Skeletal muscle tissue (tissue), 4 donors: ENCODE results near the gene ISOC2. TPM values are rescaled to one million over a fixed set of nuclear protein-coding genes. Genes with fewer than 3 reads are reported as not detected.
"Not testable (repeated sequence)": the region's sequence is repeated elsewhere in the genome, so short reads cannot be mapped to it uniquely, and the experiment has no call there.

Experiments used
- H3K27ac ChIP-seq: one replicate; pipeline ENCODE4 v1.7.0; 2013; ENCODE audit warnings: mild to moderate bottlenecking, low read depth, low read length, inconsistent platforms
- H3K27me3 ChIP-seq, 3 donors: one replicate each; pipeline ENCODE4 v1.7.0; 2013; ENCODE audit warnings: low read length in 3 of 3; ENCODE audit not compliant: control insufficient read depth in 3 of 3, insufficient read depth in 3 of 3
- H3K36me3 ChIP-seq, 3 donors: one replicate each; pipeline ENCODE4 v1.7.0; 2013; ENCODE audit warnings: low read length in 3 of 3; ENCODE audit not compliant: control insufficient read depth in 3 of 3, insufficient read depth in 3 of 3
- H3K4me1 ChIP-seq, 3 donors: one replicate each; pipeline ENCODE4 v1.7.0; 2013; ENCODE audit warnings: low read length in 3 of 3, mild to moderate bottlenecking in 3 of 3; ENCODE audit not compliant: control insufficient read depth in 3 of 3, insufficient read depth in 3 of 3
- H3K4me3 ChIP-seq, 3 donors: one replicate each; pipeline ENCODE4 v1.7.0; 2013; ENCODE audit warnings: low read length in 3 of 3
- H3K9ac ChIP-seq, 3 donors: one replicate each; pipeline ENCODE4 v1.7.0; 2013; ENCODE audit warnings: low read length in 3 of 3, mild to moderate bottlenecking in 3 of 3, moderate library complexity in 2 of 3, low read depth in 1 of 3
- H3K9me3 ChIP-seq, 3 donors: one replicate each; pipeline ENCODE4 v1.7.0; 2013; ENCODE audit warnings: low read length in 3 of 3; ENCODE audit not compliant: control insufficient read depth in 3 of 3
- total RNA-seq: library from RNA; depleted of rRNA; stranded (reverse); fragments of >200 nt; gene quantifications from one replicate; pipeline ENCODE4 v1.2.3, GENCODE V29; 2014
- donor health status: Osteomylitis.

Gene ISOC2
- total RNA-seq, 1 donor from 2014 or later: 25.1 TPM

DNA sequence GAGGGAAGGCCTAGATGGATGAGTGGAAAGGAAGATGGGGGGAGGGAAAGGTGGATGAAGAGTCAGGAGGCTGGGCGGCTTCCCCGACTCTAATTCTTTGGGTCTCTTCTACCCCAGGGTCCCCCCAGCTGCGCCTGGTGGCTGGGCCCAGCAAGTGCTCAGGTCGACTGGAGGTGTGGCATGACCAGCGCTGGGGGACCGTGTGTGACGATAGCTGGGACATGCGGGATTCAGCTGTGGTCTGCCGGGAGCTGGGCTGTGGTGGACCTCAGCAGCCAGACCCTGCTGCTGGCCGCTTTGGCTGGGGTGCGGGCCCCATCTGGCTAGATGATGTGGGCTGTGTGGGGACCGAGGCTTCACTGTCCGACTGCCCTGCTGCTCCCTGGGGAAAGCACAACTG is 36.3 kb upstream of the ISOC2 start:
- H3K27me3 ChIP-seq: peaks cover 2 to 14% (median 7%) of the 10 kb centered on the region in 3 donors
- peaks cover 0 to 11% (median 0%) of the 10 kb centered on the region in 3 donors for H3K36me3 ChIP-seq
- peaks cover 6 to 10% (median 7%) of the 10 kb centered on the region in 3 donors for H3K4me1 ChIP-seq
- no peak overlapping the region for H3K4me3 ChIP-seq
- no peak overlapping the region for H3K27ac ChIP-seq
- no peaks in the 10 kb centered on the region for H3K9me3 ChIP-seq
- no peak overlapping the region for H3K9ac ChIP-seq

DNA sequence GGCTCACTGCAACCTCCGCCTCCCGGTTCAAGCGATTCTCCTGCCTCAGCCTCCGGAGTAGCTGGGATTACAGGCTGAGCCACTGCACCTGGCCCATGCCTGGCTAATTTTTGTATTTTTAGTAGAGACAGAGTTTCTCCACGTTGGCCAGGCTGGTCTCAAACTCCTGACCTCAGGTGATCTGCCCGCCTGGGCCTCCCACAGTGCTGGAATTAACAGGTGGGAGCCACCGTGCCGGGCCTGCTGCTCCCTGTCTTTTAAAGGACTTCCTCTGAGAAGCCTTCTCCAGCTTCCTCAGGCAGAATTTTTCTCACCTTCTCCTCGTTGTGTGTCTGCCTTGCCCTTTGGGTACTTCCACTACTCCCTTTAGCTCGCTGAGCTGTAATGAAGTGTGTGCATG is 35.4 kb upstream of the ISOC2 start:
- H3K9me3 ChIP-seq, H3K9ac ChIP-seq, H3K27ac ChIP-seq, H3K4me3 ChIP-seq: not testable (repeated sequence)
- Histone ChIP-seq H3K36me3 (peaks cover 0 to 11% (median 0%) of the 10 kb centered on the region in 3 donors), H3K4me1 (peaks cover 6 to 10% (median 7%) of the 10 kb centered on the region in 3 donors), H3K27me3 (peaks cover 2 to 20% (median 13%) of the 10 kb centered on the region in 3 donors)

DNA sequence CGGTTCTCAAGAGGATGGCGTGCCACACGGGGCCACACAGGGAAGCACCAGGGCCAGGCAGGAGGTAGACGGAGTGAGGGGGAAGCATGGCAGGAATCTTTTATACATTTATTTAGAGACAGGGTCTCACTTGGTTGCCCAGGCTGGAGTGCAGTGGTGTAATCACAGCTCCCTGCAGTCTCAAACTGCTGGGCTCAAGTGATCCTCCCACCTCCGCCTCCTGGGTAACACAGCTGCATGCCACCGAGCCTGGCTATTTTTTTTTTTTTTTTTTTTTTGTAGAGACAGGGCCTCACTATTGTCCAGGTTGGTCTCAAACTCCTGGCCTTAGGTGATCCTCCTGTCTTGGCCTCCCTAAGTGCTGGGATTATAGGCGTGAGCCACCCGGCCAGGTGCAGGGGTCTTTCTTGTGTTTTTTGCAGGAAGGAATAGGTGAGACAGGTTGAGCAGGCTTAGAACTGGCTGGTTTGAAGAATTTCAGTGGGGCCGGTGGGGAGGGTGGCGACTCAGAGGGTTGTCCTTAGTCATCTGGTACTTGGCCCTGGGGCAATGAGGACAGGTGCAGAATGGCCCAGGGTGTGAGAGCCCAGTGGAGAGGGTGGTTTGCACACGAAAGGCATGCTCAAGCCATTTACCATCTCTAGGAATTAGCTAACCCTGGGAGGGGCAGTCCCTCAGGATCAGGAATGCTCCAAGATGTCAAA is 34.4 kb upstream of the ISOC2 start:
- H3K36me3 ChIP-seq: peaks cover 0 to 7% (median 0%) of the 10 kb centered on the region in 3 donors
- H3K9me3 ChIP-seq: no peaks in the 10 kb centered on the region
- H3K4me3 ChIP-seq: no peak overlapping the region
- no peak overlapping the region for H3K9ac ChIP-seq
- H3K4me1 ChIP-seq: peaks cover 6 to 10% (median 7%) of the 10 kb centered on the region in 3 donors
- no peak overlapping the region for H3K27ac ChIP-seq
- peaks cover 2 to 27% (median 23%) of the 10 kb centered on the region in 3 donors for H3K27me3 ChIP-seq

DNA sequence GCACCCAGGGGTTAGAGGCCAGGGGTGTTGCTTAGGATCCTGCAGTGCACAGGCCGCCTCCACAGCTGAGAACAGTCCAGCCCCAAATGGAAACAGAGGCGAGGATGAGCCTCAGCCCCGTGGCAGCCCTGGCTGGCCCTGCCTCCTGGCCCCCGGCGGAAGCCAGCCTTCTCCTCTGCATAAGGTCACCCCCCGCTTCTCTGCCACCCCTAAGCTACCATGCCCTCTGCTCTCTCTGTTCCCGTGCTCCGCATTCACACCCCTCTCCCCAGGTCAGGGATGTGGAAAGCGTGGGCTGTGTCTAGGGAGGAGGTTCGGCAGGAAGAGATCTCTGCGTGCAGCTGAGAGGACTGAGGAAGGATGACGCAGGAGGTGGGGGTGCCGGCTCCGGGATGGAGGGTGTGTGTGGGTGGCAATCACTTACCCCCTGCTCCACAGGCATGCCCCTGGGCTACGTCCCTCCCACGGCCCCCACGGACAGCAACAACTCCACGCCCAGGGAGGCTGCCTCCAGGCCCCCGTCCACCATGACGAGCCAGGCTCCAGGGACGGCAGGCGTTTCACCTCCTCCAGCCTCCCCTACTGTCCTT is 32.8 kb upstream of the ISOC2 start:
- Histone ChIP-seq H3K4me1 (peaks cover 6 to 13% (median 8%) of the 10 kb centered on the region in 3 donors), H3K9ac (peak overlapping the region in 2 of 3 donors; percentile 50 to 57), H3K36me3 (no peaks in the 10 kb centered on the region), H3K9me3 (no peaks in the 10 kb centered on the region), H3K27me3 (peaks cover 7 to 32% (median 24%) of the 10 kb centered on the region in 3 donors), H3K4me3 (peak overlapping the region; percentile 50 to 62 (median 54)), H3K27ac (peak overlapping the region; percentile 66)

DNA sequence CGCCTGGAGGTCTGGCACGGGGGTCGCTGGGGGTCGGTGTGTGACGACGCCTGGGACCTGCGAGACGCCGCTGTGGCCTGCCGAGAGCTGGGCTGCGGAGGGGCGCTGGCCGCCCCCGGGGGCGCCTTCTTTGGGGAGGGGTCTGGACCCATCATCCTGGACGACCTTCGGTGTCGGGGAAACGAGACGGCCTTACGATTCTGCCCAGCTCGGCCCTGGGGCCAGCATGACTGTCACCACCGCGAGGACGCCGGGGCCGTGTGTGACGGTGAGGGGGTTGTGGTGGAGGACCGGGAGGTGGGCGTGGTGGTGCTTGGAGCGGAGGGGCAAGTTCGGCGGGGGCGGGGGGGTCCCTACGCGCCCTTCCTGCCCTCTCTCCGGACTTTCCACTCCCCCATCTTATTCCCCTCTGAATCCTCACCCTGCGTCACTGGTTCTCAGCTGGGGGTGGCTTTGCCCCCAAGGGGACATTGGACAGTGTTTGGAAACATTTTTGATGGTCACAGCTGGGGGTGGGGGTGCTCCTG is 32.3 kb upstream of the ISOC2 start:
- Histone ChIP-seq H3K36me3 (no peaks in the 10 kb centered on the region), H3K27ac (peak overlapping the region; percentile 68), H3K9me3 (no peaks in the 10 kb centered on the region), H3K27me3 (peaks cover 9 to 33% (median 24%) of the 10 kb centered on the region in 3 donors), H3K9ac (peak overlapping the region in 2 of 3 donors; percentile 32 to 60), H3K4me1 (peaks cover 6 to 13% (median 9%) of the 10 kb centered on the region in 3 donors), H3K4me3 (peak overlapping the region in 2 of 3 donors; percentile 50 to 62)

DNA sequence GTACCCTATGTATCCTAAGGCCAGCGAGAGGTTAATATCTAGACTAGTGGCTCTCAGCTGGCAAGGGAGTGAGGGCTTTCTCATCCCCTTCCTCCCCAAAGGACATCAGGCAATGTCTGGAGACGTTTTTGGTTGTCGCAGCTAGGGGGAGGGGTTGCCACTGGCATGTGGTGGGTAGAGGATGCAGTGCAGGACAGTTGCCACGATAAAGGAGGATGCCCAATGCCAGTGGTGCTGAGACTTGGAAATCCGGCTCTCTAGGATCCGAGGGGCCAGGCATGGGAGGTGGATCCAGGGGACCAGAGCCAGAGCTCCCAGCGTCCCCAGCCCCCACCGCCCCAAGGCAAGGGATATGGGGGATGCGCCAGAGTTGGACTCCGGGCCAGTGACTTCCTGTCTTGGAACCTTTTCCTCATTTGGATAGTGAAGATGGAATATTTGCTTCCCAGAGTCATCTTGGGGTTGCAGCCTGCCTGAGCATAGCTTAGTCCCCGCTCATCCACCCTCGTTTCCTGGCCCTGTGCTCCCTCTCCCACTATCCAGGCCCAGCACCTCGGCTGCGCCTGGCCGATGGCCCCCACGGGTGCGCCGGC is 31.7 kb upstream of the ISOC2 start:
- Histone ChIP-seq H3K27ac (peak overlapping the region; percentile 68), H3K4me1 (peaks cover 6 to 13% (median 12%) of the 10 kb centered on the region in 3 donors)

DNA sequence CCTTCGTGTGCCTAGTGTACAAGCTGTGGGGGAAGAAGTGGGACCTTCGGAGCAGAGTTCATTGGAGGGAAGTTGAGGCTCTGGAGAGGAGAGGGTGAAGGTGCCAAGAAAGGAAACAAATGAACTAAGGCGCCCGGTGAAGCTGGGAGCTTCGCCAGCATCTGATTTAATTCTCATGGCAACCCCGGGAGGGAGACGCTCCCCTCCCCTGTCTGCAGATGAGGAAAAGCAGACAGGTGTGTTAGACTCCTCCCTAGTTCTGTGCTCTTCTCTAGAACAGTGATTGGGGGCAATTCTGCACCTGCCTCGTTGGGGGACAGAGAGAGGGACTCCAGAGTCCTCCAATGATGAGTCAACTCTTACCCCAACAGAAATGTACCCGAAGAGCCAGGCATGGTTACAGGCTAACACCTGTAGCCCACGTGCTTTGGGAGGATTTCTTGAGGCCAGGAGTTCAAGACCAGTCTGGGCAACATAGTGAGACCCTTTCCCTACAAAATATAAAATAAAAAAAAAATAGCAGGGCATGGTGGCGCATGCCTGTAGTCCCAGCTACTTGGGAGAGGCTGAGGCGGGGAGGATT is 31.0 kb upstream of the ISOC2 start:
- no peak overlapping the region for H3K9ac ChIP-seq
- no peak overlapping the region for H3K27ac ChIP-seq
- H3K4me1 ChIP-seq: peaks cover 9 to 17% (median 17%) of the 10 kb centered on the region in 3 donors
- H3K27me3 ChIP-seq: peaks cover 9 to 35% (median 24%) of the 10 kb centered on the region in 3 donors
- H3K9me3 ChIP-seq: no peaks in the 10 kb centered on the region
- H3K36me3 ChIP-seq: no peaks in the 10 kb centered on the region
- H3K4me3 ChIP-seq: no peak overlapping the region

More for the DNA sequence above, 31.7 kb upstream of the ISOC2 start:
- H3K9me3 ChIP-seq: no peaks in the 10 kb centered on the region
- H3K9ac ChIP-seq: peak overlapping the region in 2 of 3 donors; percentile 32 to 60
- no peaks in the 10 kb centered on the region for H3K36me3 ChIP-seq
- H3K4me3 ChIP-seq: no peak overlapping the region
- H3K27me3 ChIP-seq: peaks cover 9 to 35% (median 24%) of the 10 kb centered on the region in 3 donors

DNA sequence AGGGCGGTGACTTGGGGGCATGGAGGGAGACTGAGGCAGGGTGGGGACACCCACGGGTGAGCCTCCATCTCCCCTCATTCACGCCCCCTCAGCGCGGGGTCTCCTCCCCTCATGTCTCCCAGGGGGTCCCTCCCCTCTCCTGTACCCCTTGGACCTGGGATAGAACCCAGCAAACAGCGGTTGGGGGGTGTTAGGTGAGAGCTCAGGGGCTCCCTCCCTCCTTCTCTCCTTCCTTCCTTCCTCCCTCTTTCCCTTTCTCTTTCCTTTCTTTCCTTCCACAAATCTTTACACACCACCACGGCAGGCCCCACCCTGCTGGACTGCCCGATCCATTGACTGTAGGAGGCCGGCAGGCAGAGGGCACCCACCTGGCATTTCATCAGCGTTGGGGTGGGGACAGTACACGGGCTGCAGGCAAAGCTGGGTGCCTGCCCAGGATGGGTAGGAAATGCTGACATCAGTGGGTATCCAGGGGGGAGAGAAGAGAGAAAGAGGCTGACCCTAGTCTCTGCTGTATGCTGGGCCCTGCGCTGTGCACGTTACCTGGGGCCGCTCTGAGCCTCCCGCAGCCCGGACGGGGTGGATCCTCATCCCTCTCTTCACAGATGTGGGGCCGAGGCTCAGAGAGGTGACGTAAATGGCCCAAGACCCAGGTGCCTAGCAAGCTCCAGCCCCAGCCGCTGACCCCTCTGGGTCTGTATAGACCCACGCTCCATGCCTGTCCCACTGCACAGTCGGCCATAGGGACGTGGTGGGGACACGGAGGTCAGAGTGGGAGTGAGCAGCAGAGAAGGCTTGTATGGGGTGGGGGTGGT is 30.3 kb upstream of the ISOC2 start:
- Histone ChIP-seq H3K36me3 (no peaks in the 10 kb centered on the region), H3K9ac (no peak overlapping the region), H3K4me1 (peaks cover 13 to 24% (median 23%) of the 10 kb centered on the region in 3 donors), H3K27ac (no peak overlapping the region), H3K4me3 (no peak overlapping the region), H3K9me3 (no peaks in the 10 kb centered on the region), H3K27me3 (peaks cover 9 to 39% (median 24%) of the 10 kb centered on the region in 3 donors)
